Aorta (tissue), 5 donors: ENCODE data around the gene RARB. TPM values are rescaled to one million over a fixed set of nuclear protein-coding genes. Genes with fewer than 3 reads are reported as not detected.

ENCODE experiments used
- ATAC-seq: fragments of 200-7000 bp; cut with Tn5 transposase; one replicate; pipeline ENCODE4 v1.9.1; 2022; ENCODE audit warnings: moderate library complexity; ENCODE audit not compliant: low FRiP score
- DNase-seq, 2 donors: peaks; one replicate each; pipeline ENCODE4 v3.0.0-alpha.2; 2020
- H3K27ac ChIP-seq, 2 donors: one replicate each; pipeline ENCODE4 v1.5.1; 2013; ENCODE audit warnings: low read length in 2 of 2, mild to moderate bottlenecking in 2 of 2, moderate library complexity in 2 of 2, control low read depth in 1 of 2, inconsistent platforms in 1 of 2, low read depth in 1 of 2
- H3K27me3 ChIP-seq, 2 donors: one replicate each; pipeline ENCODE4 v1.6.1; 2013; ENCODE audit warnings: control low read depth in 1 of 2, low read length in 1 of 2, mild to moderate bottlenecking in 1 of 2, moderate library complexity in 1 of 2; ENCODE audit not compliant: insufficient read depth in 2 of 2, control insufficient read depth in 1 of 2
- H3K36me3 ChIP-seq, 2 donors: one replicate each; pipeline ENCODE4 v1.6.1; 2013; ENCODE audit warnings: control low read depth in 1 of 2, low read length in 1 of 2, mild to moderate bottlenecking in 1 of 2; ENCODE audit not compliant: insufficient read depth in 2 of 2, control insufficient read depth in 1 of 2
- H3K4me1 ChIP-seq, 2 donors: one replicate each; pipeline ENCODE4 v1.6.1; 2013; ENCODE audit warnings: low read length in 2 of 2, control low read depth in 1 of 2, mild to moderate bottlenecking in 1 of 2, moderate library complexity in 1 of 2; ENCODE audit not compliant: insufficient read depth in 2 of 2, control insufficient read depth in 1 of 2
- H3K4me3 ChIP-seq, 2 donors: one replicate each; pipeline ENCODE4 v1.5.1; 2013; ENCODE audit warnings: low read length in 2 of 2, control low read depth in 1 of 2, mild to moderate bottlenecking in 1 of 2
- H3K9me3 ChIP-seq: one replicate; pipeline ENCODE4 v1.6.1; 2013; ENCODE audit warnings: mild to moderate bottlenecking, low read length; ENCODE audit not compliant: control insufficient read depth
- WGBS, 2 donors: extraction: QIAGEN DNeasy Blood & Tissue Kit; methylation state at CpG; one replicate each; pipeline ENCODE4 v1.1.7; 2013; 5-methylcytosine and 5-hydroxymethylcytosine counted together
- intact Hi-C, 2 donors: fragments of 100-400 bp; cut with DNase I; formaldehyde crosslinking; loops; one replicate each; pipeline versions ENCODE4 v1.14.2 to v1.15.0; 2022
- long read RNA-seq, 2 donors: library from polyadenylated mRNA; unstranded; transcript quantifications; one replicate each; pipeline ENCODE4 v2.0.0, GENCODE V29; 2020 to 2021
- polyA plus RNA-seq, 2 donors: library from polyadenylated mRNA; stranded (reverse); fragments of 200-250 nt; gene quantifications; one replicate each; pipeline ENCODE4 v1.2.3, GENCODE V29; 2013
- total RNA-seq, 2 donors: library from RNA; stranded (reverse); fragmentation: NEBNext Ultra II Directional; extraction: Animal tissue kit (Norgen Biotek cat#: 25700); gene quantifications; one replicate each; pipeline ENCODE4 v1.2.1, GENCODE V29; 2021
- donor health status: healthy with polysubstance abuse.
- donor health status: Bipolar disorder and iron deficiency.
- donor health status: DM: no; HTN: no; CAD: no.
- donor health status: DM: no; HTN: no; CAD: no.
- donor health status: DM: yes; HTN: yes; CAD: no.

Gene RARB
- total RNA-seq (1 to 10 TPM; 5.9 to 7.0 TPM), polyA plus RNA-seq (1 to 10 TPM; 1.6 to 3.0 TPM)
- long read RNA-seq, donor 1, partial matches to known transcripts = 3 of 10 reads
- long read RNA-seq, donor 1, other reads (novel, unspliced or antisense) = 5 of 10 reads
- long read RNA-seq, donor 2, partial matches to known transcripts = 0 of 5 reads
- long read RNA-seq, donor 2, other reads (novel, unspliced or antisense) = 3 of 5 reads

DNA sequence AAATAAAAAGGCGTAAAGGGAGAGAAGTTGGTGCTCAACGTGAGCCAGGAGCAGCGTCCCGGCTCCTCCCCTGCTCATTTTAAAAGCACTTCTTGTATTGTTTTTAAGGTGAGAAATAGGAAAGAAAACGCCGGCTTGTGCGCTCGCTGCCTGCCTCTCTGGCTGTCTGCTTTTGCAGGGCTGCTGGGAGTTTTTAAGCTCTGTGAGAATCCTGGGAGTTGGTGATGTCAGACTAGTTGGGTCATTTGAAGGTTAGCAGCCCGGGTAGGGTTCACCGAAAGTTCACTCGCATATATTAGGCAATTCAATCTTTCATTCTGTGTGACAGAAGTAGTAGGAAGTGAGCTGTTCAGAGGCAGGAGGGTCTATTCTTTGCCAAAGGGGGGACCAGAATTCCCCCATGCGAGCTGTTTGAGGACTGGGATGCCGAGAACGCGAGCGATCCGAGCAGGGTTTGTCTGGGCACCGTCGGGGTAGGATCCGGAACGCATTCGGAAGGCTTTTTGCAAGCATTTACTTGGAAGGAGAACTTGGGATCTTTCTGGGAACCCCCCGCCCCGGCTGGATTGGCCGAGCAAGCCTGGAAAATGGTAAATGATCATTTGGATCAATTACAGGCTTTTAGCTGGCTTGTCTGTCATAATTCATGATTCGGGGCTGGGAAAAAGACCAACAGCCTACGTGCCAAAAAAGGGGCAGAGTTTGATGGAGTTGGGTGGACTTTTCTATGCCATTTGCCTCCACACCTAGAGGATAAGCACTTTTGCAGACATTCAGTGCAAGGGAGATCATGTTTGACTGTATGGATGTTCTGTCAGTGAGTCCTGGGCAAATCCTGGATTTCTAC is at the start of gene RARB:
Gene RARB (plus strand): TSS at position 322 of the 847 bp plus-strand sequence. CDS start 469 bp downstream, at position 791.
- Histone ChIP-seq H3K9me3 (no peaks in the 10 kb centered on the region), H3K4me3 (peak within 1 kb of the TSS; percentile 74 to 88), H3K4me1 (no peaks in the 10 kb centered on the region), H3K27ac (peak within 1 kb of the TSS; percentile 59 to 79), H3K36me3 (no peaks in the 10 kb centered on the region), H3K27me3 (no peaks in the 10 kb centered on the region)
- peak; percentile 68 to 83 for DNase-seq
- 0 to 1% methylated on average over 27 of the region's 27 CpGs for WGBS, 2 donors
- intact Hi-C loops = loop anchor here (5.0 to 10.0 kb wide), 5 partner anchors 44 to 463 kb away; no protein-coding TSS in a partner anchor
- peak; percentile 93 for ATAC-seq

- WGBS, 2 donors = 88 to 91% methylated on average over 2 of the region's 2 CpGs
- intact Hi-C loops = no loop called here
- ATAC-seq = no peak
Measured at GRCh38 chr3:25378786-25379311, 49.2 kb upstream of the RARB start.

GRCh38 chr3:25380222-25380739 is 47.8 kb upstream of the RARB start:
- Histone ChIP-seq H3K27me3 (no peaks in the 10 kb centered on the region), H3K27ac (no peak overlapping the region), H3K4me3 (no peak overlapping the region), H3K36me3 (no peaks in the 10 kb centered on the region), H3K9me3 (no peaks in the 10 kb centered on the region), H3K4me1 (peaks cover 0 to 4% of the 10 kb centered on the region in 2 donors)
- intact Hi-C loops = no loop called here
- WGBS, 2 donors = 41% methylated on average over 9 of the region's 9 CpGs
- no peak for DNase-seq
- ATAC-seq = peak; percentile 35

More at GRCh38 chr3:25378786-25379311, 49.2 kb upstream of the RARB start:
- Histone ChIP-seq H3K27me3 (no peaks in the 10 kb centered on the region), H3K9me3 (no peaks in the 10 kb centered on the region), H3K4me1 (peaks cover 0 to 4% of the 10 kb centered on the region in 2 donors), H3K27ac (no peak overlapping the region), H3K36me3 (no peaks in the 10 kb centered on the region), H3K4me3 (no peak overlapping the region)
- no peak for DNase-seq

DNA sequence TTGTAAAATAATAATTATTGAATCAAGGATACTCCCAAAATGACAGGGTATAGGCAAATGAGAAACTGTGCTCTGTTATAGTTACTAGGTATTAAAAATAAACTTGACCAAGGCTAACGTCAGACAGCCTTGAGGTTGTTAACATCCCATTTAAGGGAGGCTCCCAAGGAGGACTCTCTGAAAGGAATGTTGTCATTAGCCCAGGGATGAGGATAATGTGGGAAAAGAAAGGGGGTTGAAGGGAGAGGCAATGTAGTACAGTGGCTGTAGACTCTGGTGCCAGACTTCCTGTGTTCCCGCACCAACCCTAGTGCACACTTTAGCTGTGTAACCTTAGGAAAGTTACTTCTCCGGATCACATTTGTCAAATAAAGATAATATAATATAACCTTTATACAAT is 47.0 kb upstream of the RARB start:
- no peak for DNase-seq
- Histone ChIP-seq H3K27me3 (no peaks in the 10 kb centered on the region), H3K4me1 (peaks cover 0 to 4% of the 10 kb centered on the region in 2 donors), H3K36me3 (no peaks in the 10 kb centered on the region), H3K4me3 (no peak overlapping the region), H3K9me3 (no peaks in the 10 kb centered on the region), H3K27ac (no peak overlapping the region)
- intact Hi-C loops = no loop called here
- ATAC-seq = no peak
- 60 to 62% methylated on average over 3 of the region's 3 CpGs for WGBS, 2 donors

- no peaks in the 10 kb centered on the region for H3K36me3 ChIP-seq
- intact Hi-C loops = no loop called here
- H3K27me3 ChIP-seq = no peaks in the 10 kb centered on the region
- H3K27ac ChIP-seq = no peak overlapping the region
- H3K4me3 ChIP-seq = no peak overlapping the region
- ATAC-seq (no peak), DNase-seq (no peak)
- 64 to 77% methylated on average over 3 of the region's 3 CpGs for WGBS, 2 donors
- H3K4me1 ChIP-seq = peaks cover 0 to 4% of the 10 kb centered on the region in 2 donors
- H3K9me3 ChIP-seq = no peaks in the 10 kb centered on the region
Measured at GRCh38 chr3:25384471-25384870, 43.6 kb upstream of the RARB start.

GRCh38 chr3:25385807-25386460 is 42.1 kb upstream of the RARB start:
- no peak overlapping the region for H3K4me3 ChIP-seq
- DNase-seq (no peak), ATAC-seq (no peak)
- H3K4me1 ChIP-seq = no peaks in the 10 kb centered on the region
- intact Hi-C loops = no loop called here
- 65 to 70% methylated on average over 9 of the region's 9 CpGs for WGBS, 2 donors
- H3K27me3 ChIP-seq = no peaks in the 10 kb centered on the region
- no peaks in the 10 kb centered on the region for H3K9me3 ChIP-seq
- H3K36me3 ChIP-seq = no peaks in the 10 kb centered on the region
- no peak overlapping the region for H3K27ac ChIP-seq

GRCh38 chr3:25386686-25387255 is 41.3 kb upstream of the RARB start:
- WGBS, 2 donors = 94 to 97% methylated on average over 4 of the region's 4 CpGs
- Histone ChIP-seq H3K4me3 (no peak overlapping the region), H3K4me1 (no peaks in the 10 kb centered on the region), H3K36me3 (no peaks in the 10 kb centered on the region), H3K27ac (no peak overlapping the region), H3K27me3 (no peaks in the 10 kb centered on the region), H3K9me3 (no peaks in the 10 kb centered on the region)
- DNase-seq = no peak
- no peak for ATAC-seq
- intact Hi-C loops = no loop called here

GRCh38 chr3:25390605-25391004 is 37.5 kb upstream of the RARB start:
- 95 to 96% methylated on average over 3 of the region's 3 CpGs for WGBS, 2 donors
- H3K9me3 ChIP-seq = no peaks in the 10 kb centered on the region
- ATAC-seq (no peak), DNase-seq (no peak)
- H3K27ac ChIP-seq = no peak overlapping the region
- intact Hi-C loops = no loop called here
- no peaks in the 10 kb centered on the region for H3K36me3 ChIP-seq
- H3K4me3 ChIP-seq = no peak overlapping the region
- H3K4me1 ChIP-seq = no peaks in the 10 kb centered on the region
- H3K27me3 ChIP-seq = no peaks in the 10 kb centered on the region
